Left ventricle myocardium inferior (tissue), 1 donor: ENCODE results near the gene SPRY1. TPM values are rescaled to one million over a fixed set of nuclear protein-coding genes. Genes with fewer than 3 reads are reported as not detected.

ENCODE experiments used
- DNase-seq: peaks from one replicate; pipeline ENCODE4 v3.0.0-alpha.2; 2020
- H3K27ac ChIP-seq: fragments of 200-600 bp; replicated peaks from 2 replicates; pipeline ENCODE4 v1.8.0; 2021
- H3K27me3 ChIP-seq: fragments of 200-600 bp; 2 replicates; pipeline ENCODE4 v1.8.0; 2021; ENCODE audit warnings: low read depth
- H3K36me3 ChIP-seq: fragments of 200-600 bp; 2 replicates; pipeline ENCODE4 v1.8.0; 2021
- H3K4me1 ChIP-seq: fragments of 200-600 bp; 2 replicates; pipeline ENCODE4 v1.8.0; 2021
- H3K4me3 ChIP-seq: fragments of 200-600 bp; 2 replicates; pipeline ENCODE4 v1.8.0; 2021; ENCODE audit warnings: mild to moderate bottlenecking, moderate library complexity
- H3K9me3 ChIP-seq: fragments of 200-600 bp; replicated peaks from 2 replicates; pipeline ENCODE4 v1.8.0; 2021
- CTCF ChIP-seq: fragments of 200-600 bp; IDR thresholded peaks from 2 replicates; pipeline ENCODE4 v1.8.0; 2021; ENCODE audit warnings: antibody characterized with exemption, mild to moderate bottlenecking, borderline replicate concordance
- intact Hi-C: fragments of 100-400 bp; cut with micrococcal nuclease; formaldehyde crosslinking; loops from one replicate; pipeline ENCODE4 v1.11.0; 2022
- total RNA-seq: library from RNA; stranded (reverse); fragmentation: NEBNext Ultra II Directional; extraction: Animal tissue kit (Norgen Biotek cat#: 25700); gene quantifications from one replicate; pipeline ENCODE4 v1.2.1, GENCODE V29; 2021
- donor health status: DM: no; HTN: yes; CAD: no; lungs with severe emphysema.

Gene SPRY1
- total RNA-seq, 1 donor from 2014 or later = 39.7 TPM

DNA sequence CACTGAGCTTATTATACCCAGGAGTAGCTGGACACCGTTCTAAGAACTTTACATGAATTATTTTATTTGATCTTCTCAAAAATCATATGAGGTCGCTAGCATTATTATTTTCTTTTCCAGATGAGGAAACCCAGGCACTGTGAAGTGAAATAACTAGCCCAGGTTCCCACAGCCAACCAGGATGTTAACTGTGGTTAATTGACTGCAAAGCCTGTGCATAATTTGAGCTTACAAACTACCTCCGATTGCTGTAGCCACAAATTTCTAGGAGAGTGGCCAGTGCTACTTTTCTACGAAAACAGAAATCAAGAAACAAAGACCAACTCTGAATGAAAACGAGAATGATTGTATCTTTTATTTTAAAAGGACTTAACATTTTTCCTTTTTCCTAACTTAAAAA is 27.2 kb downstream of the SPRY1 start:
- intact Hi-C loops = no loop called here
- H3K27me3 ChIP-seq = no peaks in the 10 kb centered on the region
- peaks cover 2% of the 10 kb centered on the region for H3K4me1 ChIP-seq
- no peaks in the 10 kb centered on the region for H3K36me3 ChIP-seq
- TF ChIP-seq CTCF = no peak
- H3K27ac ChIP-seq = no peak overlapping the region
- H3K4me3 ChIP-seq = no peak overlapping the region
- no peak for DNase-seq
- peaks cover 9% of the 10 kb centered on the region for H3K9me3 ChIP-seq

DNA sequence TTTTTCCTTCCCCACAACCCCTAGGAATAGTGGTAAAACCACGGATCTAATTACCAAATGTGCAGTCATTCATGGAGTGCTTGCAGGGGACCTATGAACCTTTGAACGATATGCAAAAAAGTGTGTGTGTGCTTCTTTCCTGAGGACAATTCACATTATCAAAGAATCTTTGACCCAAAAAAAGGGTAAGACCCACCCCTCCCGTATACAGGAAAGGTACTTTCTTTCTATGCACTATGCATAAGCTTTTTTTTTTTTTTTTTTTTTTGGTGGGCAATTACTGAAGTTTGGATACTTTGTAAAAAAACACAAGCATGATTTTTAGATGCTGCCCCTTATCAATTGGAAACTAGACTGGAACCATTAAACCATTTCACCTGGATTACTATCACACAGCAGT is 31.4 kb downstream of the SPRY1 start:
- H3K27ac ChIP-seq = no peak overlapping the region
- no peaks in the 10 kb centered on the region for H3K27me3 ChIP-seq
- intact Hi-C loops = no loop called here
- TF ChIP-seq CTCF = no peak
- no peak for DNase-seq
- no peaks in the 10 kb centered on the region for H3K36me3 ChIP-seq
- H3K9me3 ChIP-seq = peaks cover 9% of the 10 kb centered on the region
- H3K4me1 ChIP-seq = no peaks in the 10 kb centered on the region
- H3K4me3 ChIP-seq = no peak overlapping the region

GRCh38 chr4:123430031-123430430 is 33.4 kb downstream of the SPRY1 start:
- Histone ChIP-seq H3K9me3 (peaks cover 9% of the 10 kb centered on the region), H3K36me3 (no peaks in the 10 kb centered on the region), H3K4me3 (no peak overlapping the region), H3K4me1 (no peaks in the 10 kb centered on the region), H3K27ac (no peak overlapping the region), H3K27me3 (no peaks in the 10 kb centered on the region)
- TF ChIP-seq CTCF = no peak
- no peak for DNase-seq
- intact Hi-C loops = no loop called here

DNA sequence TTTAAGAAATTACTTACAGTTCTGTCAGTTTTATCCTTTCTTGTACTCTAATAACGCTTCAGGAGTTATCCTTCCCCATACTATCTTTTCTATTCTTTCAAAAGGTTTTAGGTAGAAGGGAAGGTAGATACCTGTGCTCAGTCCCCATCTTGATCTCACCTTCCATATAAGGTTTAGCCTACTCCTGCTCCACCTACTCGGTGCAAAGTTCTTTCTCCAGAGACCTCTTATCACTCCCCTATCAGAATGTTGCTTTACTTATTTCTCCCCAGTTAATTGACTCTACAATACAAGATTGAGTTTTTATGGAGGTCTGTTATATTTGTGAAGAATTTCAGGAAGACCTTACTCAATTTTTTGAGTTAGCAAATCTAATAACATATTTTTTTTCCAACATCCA is 33.9 kb downstream of the SPRY1 start:
- TF ChIP-seq CTCF = no peak
- no peak overlapping the region for H3K4me3 ChIP-seq
- intact Hi-C loops = no loop called here
- H3K36me3 ChIP-seq = no peaks in the 10 kb centered on the region
- no peak overlapping the region for H3K27ac ChIP-seq
- H3K27me3 ChIP-seq = no peaks in the 10 kb centered on the region
- peaks cover 10% of the 10 kb centered on the region for H3K9me3 ChIP-seq
- H3K4me1 ChIP-seq = no peaks in the 10 kb centered on the region
- no peak for DNase-seq

DNA sequence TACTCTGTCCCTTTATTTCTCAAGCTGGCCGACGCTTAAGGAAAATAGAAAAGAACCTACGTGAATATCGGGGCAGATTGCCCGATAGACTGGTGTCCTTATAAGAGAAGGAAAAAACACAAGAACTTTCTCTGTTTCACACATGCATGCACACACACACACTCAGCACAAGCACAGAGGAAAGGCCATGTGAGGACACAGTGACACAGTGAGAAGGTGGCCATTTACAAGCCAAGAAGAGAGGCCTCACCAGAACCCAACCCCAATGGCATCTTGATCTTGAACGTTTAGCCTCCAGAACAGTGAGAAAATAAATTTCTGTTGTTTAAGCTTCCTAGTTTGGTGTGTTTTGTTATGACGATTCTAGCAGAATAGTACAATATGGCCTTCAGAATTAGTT is 37.0 kb downstream of the SPRY1 start:
- Histone ChIP-seq H3K27me3 (no peaks in the 10 kb centered on the region), H3K27ac (no peak overlapping the region), H3K4me3 (no peak overlapping the region), H3K9me3 (peaks cover 5% of the 10 kb centered on the region), H3K36me3 (no peaks in the 10 kb centered on the region), H3K4me1 (peaks cover 8% of the 10 kb centered on the region)
- no peak for TF ChIP-seq CTCF
- intact Hi-C loops = no loop called here
- DNase-seq = no peak

- H3K9me3 ChIP-seq = peaks cover 5% of the 10 kb centered on the region
- intact Hi-C loops = no loop called here
- no peak for TF ChIP-seq CTCF
- H3K4me1 ChIP-seq = peaks cover 8% of the 10 kb centered on the region
- DNase-seq = no peak
- no peaks in the 10 kb centered on the region for H3K27me3 ChIP-seq
- H3K27ac ChIP-seq = no peak overlapping the region
- no peak overlapping the region for H3K4me3 ChIP-seq
- no peaks in the 10 kb centered on the region for H3K36me3 ChIP-seq
These were observed 37.4 kb downstream of the SPRY1 start for GRCh38 chr4:123433976-123434375.
